MM.1S (cell line): ENCODE measurements around the gene TMEM229A.
"Not testable (repeated sequence)": the region's sequence is repeated elsewhere in the genome, so short reads cannot be mapped to it uniquely, and the experiment has no call there.

Experiments
- DNase-seq: peaks from one replicate; pipeline ENCODE4 v3.0.0-alpha.2; 2015
- H2AFZ ChIP-seq: fragments of 300-600 bp; sonication (generic); 2 replicates; pipeline ENCODE4 v1.6.0; 2016; ENCODE audit warnings: antibody characterized with exemption, low read length
- H3F3A ChIP-seq: fragments of 300-600 bp; sonication (generic); 2 replicates; pipeline ENCODE4 v1.6.1; 2016; ENCODE audit warnings: mild to moderate bottlenecking, antibody characterized with exemption, low read length, moderate library complexity, mixed read lengths; ENCODE audit not compliant: insufficient read depth
- H3K27ac ChIP-seq: fragments of 300-600 bp; sonication (generic); 2 replicates; pipeline ENCODE4 v1.5.1; 2016; ENCODE audit warnings: mild to moderate bottlenecking, low read length
- H3K27me3 ChIP-seq: fragments of 300-600 bp; sonication (generic); replicated peaks from 2 replicates; pipeline ENCODE4 v1.6.0; 2016; ENCODE audit warnings: low read length; ENCODE audit not compliant: insufficient read depth
- H3K36me3 ChIP-seq: fragments of 300-600 bp; sonication (generic); replicated peaks from 2 replicates; pipeline ENCODE4 v1.6.1; 2016; ENCODE audit warnings: mild to moderate bottlenecking, low read length, mixed read lengths; ENCODE audit not compliant: insufficient read depth
- H3K4me1 ChIP-seq: fragments of 300-600 bp; sonication (generic); 2 replicates; pipeline ENCODE4 v1.6.1; 2016; ENCODE audit warnings: low read length, mixed read lengths
- H3K4me2 ChIP-seq: fragments of 300-600 bp; sonication (generic); 2 replicates; pipeline ENCODE4 v1.6.0; 2016; ENCODE audit warnings: low read depth, low read length
- H3K4me3 ChIP-seq: fragments of 300-600 bp; sonication (generic); 2 replicates; pipeline ENCODE4 v1.5.1; 2016; ENCODE audit warnings: low read length, mixed read lengths
- H3K79me2 ChIP-seq: fragments of 300-600 bp; sonication (generic); 2 replicates; pipeline ENCODE4 v1.6.1; 2016; ENCODE audit warnings: mixed run types, low read length, mixed read lengths
- H3K9ac ChIP-seq: fragments of 300-600 bp; sonication (generic); 2 replicates; pipeline ENCODE4 v1.6.1; 2016; ENCODE audit warnings: low read length, mixed read lengths
- H3K9me2 ChIP-seq: fragments of 300-600 bp; sonication (generic); replicated peaks from 2 replicates; pipeline ENCODE4 v1.6.1; 2016; ENCODE audit warnings: mild to moderate bottlenecking, low read length, mixed read lengths; ENCODE audit not compliant: insufficient read depth
- H3K9me3 ChIP-seq: fragments of 300-600 bp; sonication (generic); replicated peaks from 2 replicates; pipeline ENCODE4 v1.6.1; 2016; ENCODE audit warnings: mild to moderate bottlenecking, low read length, mixed read lengths; ENCODE audit not compliant: insufficient read depth
- H4K20me1 ChIP-seq: fragments of 300-600 bp; sonication (generic); 2 replicates; pipeline ENCODE4 v1.6.1; 2016; ENCODE audit warnings: mild to moderate bottlenecking, low read length, moderate library complexity, mixed read lengths; ENCODE audit not compliant: insufficient read depth
- CTCF ChIP-seq: fragments of 300-600 bp; sonication (generic); IDR thresholded peaks from 2 replicates; pipeline ENCODE4 v1.5.1; 2016; ENCODE audit warnings: antibody characterized with exemption, low read length, mixed read lengths
- EZH2 ChIP-seq: fragments of 300-600 bp; sonication (generic); optimal IDR thresholded peaks from 2 replicates; pipeline ENCODE3; 2017; ENCODE audit warnings: low read depth, mild to moderate bottlenecking, antibody characterized with exemption, low read length, mixed read lengths
- EZH2phosphoT487 ChIP-seq: fragments of 300-600 bp; sonication (generic); IDR thresholded peaks from 2 replicates; pipeline ENCODE4 v1.6.1; 2018; ENCODE audit warnings: antibody characterized with exemption, low read length

Gene TMEM229A

DNA sequence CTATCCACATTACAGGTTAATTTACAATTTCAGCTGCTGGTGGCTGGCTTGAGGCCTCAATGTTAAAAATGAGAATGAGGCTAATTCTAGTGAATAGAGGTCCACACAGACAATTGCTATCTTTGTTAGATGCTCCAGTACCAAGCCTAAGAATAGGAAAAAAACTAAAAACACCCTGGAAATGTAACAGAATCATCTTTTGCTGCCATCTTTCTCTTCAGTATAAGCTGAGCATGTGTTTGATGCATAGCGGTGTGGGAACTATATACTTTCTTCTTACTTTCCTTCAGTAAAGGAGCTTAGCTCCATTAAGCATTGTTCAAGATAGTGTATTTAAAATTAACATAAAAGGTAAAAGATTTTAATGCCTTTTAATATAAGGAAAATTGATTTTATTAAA, 5.6 kb downstream of the TMEM229A start:
- TF ChIP-seq EZH2phosphoT487 = no peak
- TF ChIP-seq CTCF = no peak
- no peak for TF ChIP-seq EZH2
- H3K27ac ChIP-seq = no peak overlapping the region

DNA sequence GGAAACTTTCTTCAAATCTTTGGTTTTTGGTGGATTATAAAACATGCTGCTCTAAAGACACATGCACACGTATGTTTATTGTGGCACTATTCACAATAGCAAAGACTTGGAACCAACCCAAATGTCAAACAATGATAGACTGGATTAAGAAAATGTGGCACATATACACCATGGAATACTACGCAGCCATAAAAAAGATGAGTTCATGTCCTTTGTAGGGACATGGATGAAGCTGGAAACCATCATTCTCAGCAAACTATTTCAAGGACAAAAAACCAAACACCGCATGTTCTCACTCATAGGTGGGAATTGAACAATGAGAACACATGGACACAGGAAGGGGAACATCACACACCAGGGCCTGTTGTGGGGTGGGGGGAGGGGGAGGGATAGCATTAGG, 8.5 kb downstream of the TMEM229A start:
- not testable (repeated sequence) for H3K27ac ChIP-seq, H3K4me2 ChIP-seq, H3K9me3 ChIP-seq, H3K27me3 ChIP-seq, H3K4me3 ChIP-seq, H3K4me1 ChIP-seq, H3K9me2 ChIP-seq, H3F3A ChIP-seq, DNase-seq, H3K36me3 ChIP-seq, H2AFZ ChIP-seq, H3K79me2 ChIP-seq, H3K9ac ChIP-seq, H4K20me1 ChIP-seq

More for the DNA sequence above, 5.6 kb downstream of the TMEM229A start:
- no peaks in the 10 kb centered on the region for H3K4me1 ChIP-seq
- no peak overlapping the region for H2AFZ ChIP-seq
- no peaks in the 10 kb centered on the region for H4K20me1 ChIP-seq
- no peak overlapping the region for H3K4me3 ChIP-seq
- H3K9ac ChIP-seq = no peak overlapping the region
- H3K9me3 ChIP-seq = no peaks in the 10 kb centered on the region
- DNase-seq = no peak
- no peaks in the 10 kb centered on the region for H3K27me3 ChIP-seq
- no peaks in the 10 kb centered on the region for H3K36me3 ChIP-seq
- no peaks in the 10 kb centered on the region for H3F3A ChIP-seq
- H3K79me2 ChIP-seq = no peaks in the 10 kb centered on the region
- H3K9me2 ChIP-seq = no peaks in the 10 kb centered on the region
- H3K4me2 ChIP-seq = no peak overlapping the region

DNA sequence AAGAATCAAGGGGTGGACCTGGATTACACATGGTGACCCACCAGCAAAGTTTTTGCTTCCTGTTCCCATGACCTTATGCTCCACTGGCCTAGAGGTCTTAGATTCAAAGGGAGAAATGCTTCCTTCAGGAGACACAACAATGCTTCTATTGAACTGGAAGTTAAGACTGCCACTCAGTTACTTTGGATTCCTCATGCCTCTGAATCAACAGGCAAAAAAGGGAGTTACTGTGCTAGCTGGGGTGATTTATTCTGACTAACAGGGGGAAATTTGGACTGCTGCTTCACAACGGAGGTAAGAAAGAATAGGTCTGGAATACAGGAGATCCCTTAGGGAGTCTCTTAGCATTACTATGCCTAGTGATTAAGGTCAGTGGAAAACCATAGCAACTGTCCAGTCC, 10.3 kb downstream of the TMEM229A start:
- H2AFZ ChIP-seq = no peak overlapping the region
- H3K79me2 ChIP-seq = no peaks in the 10 kb centered on the region
- H3K4me1 ChIP-seq = no peaks in the 10 kb centered on the region
- H3K36me3 ChIP-seq = no peaks in the 10 kb centered on the region
- H3K4me3 ChIP-seq = no peak overlapping the region
- H3F3A ChIP-seq = no peaks in the 10 kb centered on the region
- no peaks in the 10 kb centered on the region for H3K27me3 ChIP-seq
- H3K4me2 ChIP-seq = no peak overlapping the region
- H3K9me3 ChIP-seq = no peaks in the 10 kb centered on the region
- H3K27ac ChIP-seq = no peak overlapping the region
- TF ChIP-seq CTCF (no peak), EZH2 (no peak), EZH2phosphoT487 (no peak)
- no peaks in the 10 kb centered on the region for H4K20me1 ChIP-seq
- DNase-seq = no peak
- H3K9ac ChIP-seq = no peak overlapping the region
- H3K9me2 ChIP-seq = no peaks in the 10 kb centered on the region

GRCh38 chr7:124020060-124020459, 12.8 kb downstream of the TMEM229A start:
- Histone ChIP-seq H2AFZ (no peak overlapping the region), H3K9me2 (no peaks in the 10 kb centered on the region), H3K36me3 (no peaks in the 10 kb centered on the region), H3K4me3 (no peak overlapping the region), H3K9me3 (no peaks in the 10 kb centered on the region), H3K79me2 (no peaks in the 10 kb centered on the region), H3K4me2 (no peak overlapping the region), H3K27ac (no peak overlapping the region), H4K20me1 (no peaks in the 10 kb centered on the region), H3K9ac (no peak overlapping the region), H3K4me1 (no peaks in the 10 kb centered on the region), H3F3A (no peaks in the 10 kb centered on the region), H3K27me3 (no peaks in the 10 kb centered on the region)
- TF ChIP-seq EZH2 = no peak
- TF ChIP-seq CTCF = no peak
- no peak for TF ChIP-seq EZH2phosphoT487
- no peak for DNase-seq
